Daoy (cell line): ENCODE measurements around the gene ZXDA. TPM values are rescaled to one million over a fixed set of nuclear protein-coding genes. Genes with fewer than 3 reads are reported as not detected.
"Not testable (repeated sequence)": the region's sequence is repeated elsewhere in the genome, so short reads cannot be mapped to it uniquely, and the experiment has no call there.

Source experiments
- DNase-seq: peaks from one replicate; pipeline ENCODE4 v3.0.0-alpha.2; 2015; ENCODE audit warnings: low read depth
- total RNA-seq: library from RNA; depleted of rRNA; stranded (reverse); fragments of >200 nt; shearing (Covaris generic); gene quantifications from 2 replicates; pipeline ENCODE4 v1.2.3, GENCODE V29; 2014; rRNA removed

Gene ZXDA
- total RNA-seq: 2.1 and 2.4 TPM in 2 replicates

GRCh38 chrX:57910287-57910912, at the start of gene ZXDA:
Gene ZXDA, minus strand, starts transcription at chrX:57910458. Its CDS starts 38 bp downstream, at chrX:57910420.
- DNase-seq: peak; percentile 1

GRCh38 chrX:57952320-57952678, 42.0 kb upstream of the ZXDA start:
- no peak for DNase-seq

GRCh38 chrX:57951666-57952319, 41.5 kb upstream of the ZXDA start:
- DNase-seq: no peak

DNA sequence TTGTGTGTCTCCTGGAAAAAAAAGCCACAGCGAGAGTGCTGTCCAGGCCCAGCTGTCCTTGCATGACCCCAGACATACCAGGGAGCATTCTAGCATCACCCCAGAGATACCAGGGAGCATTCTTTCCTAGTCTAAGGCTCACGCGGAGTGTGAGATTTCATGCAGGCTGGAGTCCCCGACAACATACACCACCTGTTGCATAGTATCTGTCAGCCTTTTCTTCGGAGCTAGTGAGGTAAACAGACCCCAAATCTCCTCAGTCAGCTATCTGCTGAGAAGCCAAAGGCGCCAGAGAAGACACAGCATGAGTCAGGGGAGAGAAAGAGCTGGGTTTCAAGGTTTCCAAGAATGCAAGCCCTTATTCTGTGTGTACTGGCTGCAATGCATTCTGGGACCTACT, 23.1 kb upstream of the ZXDA start:
- no peak for DNase-seq

DNA sequence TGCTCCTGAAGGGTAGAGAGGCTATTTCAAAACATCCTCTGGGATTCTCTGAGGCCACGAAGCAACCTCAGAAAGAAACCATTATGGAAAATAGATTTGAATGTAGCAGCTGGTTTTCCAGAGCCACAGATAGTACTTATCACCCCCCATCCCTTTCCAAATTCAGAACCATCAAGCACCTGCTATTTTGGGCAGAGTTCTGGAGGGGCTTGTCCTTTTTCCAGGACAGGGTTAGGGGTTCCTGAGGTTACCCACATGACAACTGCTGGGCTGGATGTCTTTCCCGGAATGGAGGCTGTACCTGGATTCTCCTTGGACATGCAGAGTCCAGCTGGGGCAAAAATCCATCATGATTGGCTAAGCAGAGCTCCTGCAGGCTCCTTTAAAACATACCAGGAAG, 22.0 kb upstream of the ZXDA start:
- no peak for DNase-seq

DNA sequence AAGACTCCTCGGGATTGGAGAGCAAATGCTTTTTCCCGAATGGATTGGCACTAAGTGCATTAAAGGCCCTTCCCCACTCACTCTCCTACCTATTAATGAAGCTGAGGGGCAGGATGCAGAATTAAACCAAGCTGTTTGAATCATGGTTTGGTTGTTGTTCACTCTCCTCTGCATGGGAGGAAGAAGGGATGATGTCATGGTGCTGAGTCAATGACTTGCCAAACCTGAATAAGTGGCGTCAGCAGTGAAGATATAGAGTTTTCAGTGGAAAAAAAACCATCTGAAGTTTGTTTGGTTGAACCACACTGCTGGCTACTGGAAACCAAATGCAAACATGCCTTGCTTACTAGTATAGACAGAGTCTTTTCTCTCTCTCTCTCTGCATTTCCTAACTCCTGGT, 19.8 kb upstream of the ZXDA start:
- no peak for DNase-seq

DNA sequence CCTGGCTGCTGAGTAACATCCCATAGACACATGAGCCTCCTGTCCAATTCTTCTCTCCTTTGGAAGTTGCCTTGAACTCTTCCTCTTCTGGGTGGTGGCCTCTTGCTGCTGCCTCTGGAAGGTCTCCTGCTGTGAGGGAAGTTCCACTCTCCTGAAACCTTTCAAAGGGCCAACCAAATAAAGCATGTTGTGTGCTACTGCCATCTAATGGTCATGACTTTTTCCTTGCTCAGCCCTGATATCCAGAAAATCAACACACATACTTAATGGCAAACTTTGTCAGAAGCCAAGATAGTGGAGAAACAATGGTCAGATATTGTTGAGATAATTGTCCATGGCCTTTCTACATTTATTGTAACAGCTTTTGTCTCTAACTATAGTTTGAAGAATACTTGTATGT, 19.1 kb upstream of the ZXDA start:
- DNase-seq: no peak

DNA sequence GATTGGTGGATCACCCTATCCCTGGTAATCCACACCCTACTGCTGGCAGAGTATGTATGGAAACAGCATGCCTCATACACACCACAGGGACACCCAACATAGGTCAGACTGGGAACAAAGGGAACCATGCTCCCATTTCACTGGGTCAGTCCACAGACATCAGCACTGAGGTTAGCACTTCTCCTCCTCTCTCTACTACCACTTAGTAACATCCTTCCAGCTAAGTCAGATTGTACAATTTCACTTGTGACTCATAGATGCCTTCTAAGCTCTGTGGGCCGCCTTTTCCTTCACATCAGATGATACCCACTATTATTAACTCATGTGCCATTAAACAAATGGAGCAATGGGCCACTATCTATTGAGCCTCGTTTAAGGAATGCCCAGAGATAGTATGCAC, 15.5 kb upstream of the ZXDA start:
- DNase-seq: no peak

DNA sequence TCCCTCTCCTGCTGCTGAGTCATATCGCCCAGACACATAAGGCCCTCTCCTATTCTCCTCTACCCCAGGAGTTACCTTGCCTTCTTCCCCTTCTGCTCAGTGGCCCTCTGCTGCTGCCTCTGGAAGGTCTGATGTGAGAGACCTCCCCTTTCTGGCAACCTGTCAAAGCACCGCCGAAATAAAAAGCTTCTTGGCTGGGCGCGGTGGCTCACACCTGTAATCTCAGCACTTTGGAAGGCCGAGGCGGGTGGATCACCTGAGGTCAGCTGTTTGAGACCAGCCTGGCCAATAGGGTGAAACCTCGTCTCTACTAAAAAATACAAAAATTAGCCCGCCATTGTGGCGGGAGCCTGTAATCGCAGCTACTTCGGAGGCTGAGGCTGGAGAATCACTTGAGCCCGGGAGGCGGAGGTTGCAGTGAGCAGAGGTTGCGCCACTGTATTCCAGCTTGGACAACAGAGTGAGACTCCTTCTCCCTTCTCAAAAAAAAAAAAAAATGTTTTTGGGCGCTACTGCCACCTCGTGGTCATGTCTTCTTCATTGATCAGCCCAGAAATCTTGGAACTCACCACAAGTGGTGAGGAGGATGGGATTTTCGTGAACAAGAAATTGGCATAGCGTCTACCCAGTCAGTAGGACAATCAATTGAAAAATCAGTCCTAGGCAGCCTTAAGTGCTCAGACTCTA, 8.6 kb upstream of the ZXDA start:
- DNase-seq: peak; percentile 4

GRCh38 chrX:57915680-57916079, 5.4 kb upstream of the ZXDA start:
- DNase-seq: no peak

GRCh38 chrX:57909595-57910286, 517 bp downstream of the ZXDA start:
- peak; percentile 13 for DNase-seq

DNA sequence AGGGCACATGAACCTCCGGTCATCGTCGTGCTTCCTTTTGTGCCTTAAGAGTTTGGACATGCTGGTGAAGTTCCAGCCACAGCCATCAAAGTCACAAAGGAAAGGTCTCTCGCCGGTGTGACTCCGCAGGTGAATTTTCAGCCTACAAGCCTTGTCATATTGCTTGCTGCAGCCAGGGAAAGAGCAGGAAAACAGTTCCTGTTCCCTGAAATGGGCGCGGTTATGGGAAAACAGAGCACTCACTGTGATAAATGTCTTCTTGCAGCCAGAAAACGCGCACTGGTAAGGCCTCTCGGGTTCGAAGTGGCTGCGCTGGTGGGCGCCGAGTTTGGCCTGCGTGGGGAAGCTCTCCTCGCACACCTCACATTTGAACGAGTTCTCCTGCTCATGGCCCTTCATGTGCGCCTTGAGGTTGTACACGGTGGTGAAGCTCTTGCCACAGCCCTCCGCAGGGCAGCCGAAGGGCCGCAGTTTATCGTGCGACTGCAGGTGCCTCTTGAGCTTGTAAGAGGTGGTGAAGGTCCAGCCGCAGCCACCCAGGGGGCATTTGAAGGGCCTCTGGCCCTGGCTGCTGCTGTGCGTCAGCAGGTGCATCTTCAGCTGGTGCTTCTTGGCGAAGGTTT, 1.2 kb downstream of the ZXDA start:
- DNase-seq: not testable (repeated sequence)

- peak; percentile 18 for DNase-seq
Observed at GRCh38 chrX:57906790-57907189, 3.5 kb downstream of the ZXDA start.

GRCh38 chrX:57905141-57905540, 5.1 kb downstream of the ZXDA start:
- no peak for DNase-seq

GRCh38 chrX:57904176-57904880, 5.9 kb downstream of the ZXDA start:
- no peak for DNase-seq

- no peak for DNase-seq
Observed at GRCh38 chrX:57902633-57903032, 7.6 kb downstream of the ZXDA start.

DNA sequence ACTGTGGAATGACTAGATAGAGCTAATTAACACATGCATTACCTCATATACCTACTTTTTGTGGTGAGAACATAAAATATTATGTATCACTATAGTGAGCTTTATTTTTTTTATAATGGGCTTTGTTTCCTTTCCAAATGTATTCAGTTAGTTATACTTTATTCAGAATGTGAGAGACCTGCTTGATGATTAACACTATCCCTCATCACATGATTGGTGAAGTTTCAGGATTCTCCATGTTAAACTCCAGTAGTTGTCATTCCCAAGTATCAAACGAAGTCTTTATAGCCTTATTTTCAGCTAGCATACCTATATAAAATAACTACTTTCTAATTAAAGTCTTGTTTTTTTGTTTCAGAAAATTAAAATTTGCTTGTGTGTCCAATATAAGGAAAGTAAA, 8.8 kb downstream of the ZXDA start:
- no peak for DNase-seq

DNA sequence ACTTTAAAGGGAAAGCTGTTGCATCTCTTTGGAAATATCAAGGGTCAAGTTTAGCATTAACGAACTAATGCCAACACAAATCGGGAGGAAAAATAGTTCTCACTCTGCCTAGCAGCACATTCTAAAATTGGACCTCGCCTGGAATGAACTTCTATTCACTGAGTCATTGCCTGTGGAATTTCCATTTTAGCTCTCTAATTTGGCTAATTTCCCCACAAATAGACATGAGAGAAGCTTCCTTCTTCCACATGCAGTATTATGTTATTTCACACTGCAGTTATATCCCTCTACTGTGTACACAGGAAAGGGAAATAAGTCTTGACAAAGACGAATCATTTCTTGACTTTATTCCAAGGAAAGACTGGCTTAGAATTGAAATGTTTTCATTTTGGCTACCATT, 9.3 kb downstream of the ZXDA start:
- peak; percentile 3 for DNase-seq

DNA sequence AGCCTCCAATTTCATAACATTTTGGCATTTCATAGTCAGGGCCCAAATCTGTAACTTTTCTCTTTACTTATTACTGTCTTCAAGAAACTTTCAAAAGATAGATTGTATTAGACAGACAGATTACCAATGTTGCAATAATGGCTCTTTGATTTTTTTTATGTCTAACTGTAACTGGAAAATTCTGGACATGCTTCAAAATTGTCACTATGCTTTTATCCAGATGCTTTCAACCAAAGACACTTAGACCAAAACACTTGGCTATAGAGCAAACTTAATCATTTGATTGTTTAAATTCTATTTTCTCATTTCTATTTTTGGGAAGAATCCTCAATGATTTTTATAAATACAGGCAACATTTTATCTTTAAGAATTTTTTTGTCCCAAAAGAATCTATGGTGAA, 10.4 kb downstream of the ZXDA start:
- DNase-seq: no peak

GRCh38 chrX:57899064-57899463, 11.2 kb downstream of the ZXDA start:
- DNase-seq: no peak

DNA sequence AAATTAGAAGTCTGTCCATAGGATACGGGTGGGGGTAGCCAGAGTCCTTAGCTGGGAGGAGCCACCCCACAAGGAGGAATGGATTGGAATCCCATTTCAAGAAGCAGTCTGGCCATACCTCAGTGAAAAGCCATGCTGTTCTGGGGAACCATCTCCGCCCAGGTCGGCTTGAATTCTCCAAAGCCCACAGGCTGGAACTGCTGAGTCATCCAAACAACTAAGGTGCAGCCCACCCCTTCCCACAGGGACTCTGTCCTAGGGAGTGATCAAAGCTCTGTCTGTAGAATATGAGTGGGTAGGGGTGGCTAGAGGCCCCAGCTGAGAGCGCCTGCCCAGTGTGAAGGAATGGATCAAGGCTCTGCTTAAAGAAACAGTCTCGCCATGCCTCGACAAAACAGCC, 38.8 kb downstream of the ZXDA start:
- DNase-seq: no peak
